ENCODE data around the gene PGRMC1.
"Not testable (repeated sequence)": the region's sequence is repeated elsewhere in the genome, so short reads cannot be mapped to it uniquely, and the experiment has no call there.

Gene PGRMC1

DNA sequence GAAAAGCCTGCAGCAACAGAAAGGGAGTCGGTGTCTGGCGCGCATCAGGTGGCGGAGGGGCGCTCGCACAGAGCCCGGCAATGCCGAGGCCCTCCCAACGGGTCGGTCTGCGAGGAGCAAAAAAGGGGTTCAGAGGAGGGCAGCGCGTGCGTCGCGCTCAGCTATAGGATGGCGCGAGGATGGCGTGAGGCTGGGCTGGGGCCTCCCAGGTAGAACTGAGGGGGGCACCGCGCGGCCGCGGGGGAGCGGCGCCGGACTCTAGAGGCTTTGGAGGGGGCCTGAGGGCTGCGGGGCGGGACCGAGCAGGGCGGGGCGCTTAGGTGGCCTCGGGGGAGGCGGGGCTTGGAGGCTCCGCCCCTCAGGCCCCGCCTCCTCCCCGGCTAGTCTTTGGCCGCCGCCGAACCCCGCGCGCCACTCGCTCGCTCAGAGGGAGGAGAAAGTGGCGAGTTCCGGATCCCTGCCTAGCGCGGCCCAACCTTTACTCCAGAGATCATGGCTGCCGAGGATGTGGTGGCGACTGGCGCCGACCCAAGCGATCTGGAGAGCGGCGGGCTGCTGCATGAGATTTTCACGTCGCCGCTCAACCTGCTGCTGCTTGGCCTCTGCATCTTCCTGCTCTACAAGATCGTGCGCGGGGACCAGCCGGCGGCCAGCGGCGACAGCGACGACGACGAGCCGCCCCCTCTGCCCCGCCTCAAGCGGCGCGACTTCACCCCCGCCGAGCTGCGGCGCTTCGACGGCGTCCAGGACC, at the start of gene PGRMC1:
Gene PGRMC1, plus strand, starts transcription at position 414 of the 751 bp plus-strand sequence. Its CDS starts 79 bp downstream, at position 493.
- DNase-seq (ENCODE audit: low spot score): peak; percentile 61

GRCh38 chrX:119186763-119187162, 49.3 kb upstream of the PGRMC1 start:
- no peak for DNase-seq (ENCODE audit: low spot score)

DNA sequence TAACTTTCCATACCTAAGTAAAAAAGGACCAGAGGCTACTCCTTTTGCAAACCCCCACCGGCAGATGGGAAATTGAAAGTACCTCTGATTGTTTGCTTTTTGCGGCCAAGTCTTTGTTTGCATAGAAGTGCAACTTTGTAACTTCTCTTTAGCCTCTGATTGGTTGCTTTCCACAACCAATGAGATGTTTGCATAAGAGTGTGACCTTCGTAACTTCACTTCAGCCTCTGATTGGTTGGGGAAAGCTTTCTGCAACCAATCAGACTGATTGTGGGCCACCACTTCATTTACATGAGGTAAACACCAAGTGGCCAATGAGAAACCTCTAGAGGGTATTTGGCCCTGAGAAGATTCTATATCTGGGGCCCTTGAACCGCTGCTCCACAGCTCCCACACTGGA, 48.8 kb upstream of the PGRMC1 start:
- no peak for DNase-seq (ENCODE audit: low spot score)

DNA sequence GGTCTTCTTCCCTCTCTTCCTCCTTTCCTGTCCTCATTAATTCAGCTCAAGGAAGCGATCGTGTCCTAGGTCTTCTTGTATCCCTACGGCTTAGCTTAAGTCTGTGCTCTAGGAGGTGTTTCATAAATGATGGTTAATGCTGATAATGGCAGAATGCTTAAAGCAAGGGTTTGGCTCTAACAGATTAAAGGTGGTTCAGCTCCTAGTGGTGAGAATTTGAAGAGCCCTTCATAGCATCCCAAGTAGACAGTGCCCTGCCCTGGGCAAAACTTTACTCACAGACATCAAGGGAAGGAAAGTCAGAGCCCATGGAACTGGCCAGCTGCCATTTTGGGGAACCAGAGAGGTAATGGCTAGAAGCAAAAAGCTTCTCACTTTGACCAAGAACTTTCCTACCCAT, 47.0 kb upstream of the PGRMC1 start:
- no peak for DNase-seq (ENCODE audit: low spot score)

- DNase-seq (ENCODE audit: low spot score): no peak
These were observed 46.5 kb upstream of the PGRMC1 start for GRCh38 chrX:119189595-119189994.

GRCh38 chrX:119190091-119190681, 45.9 kb upstream of the PGRMC1 start:
- DNase-seq (ENCODE audit: low spot score): no peak

DNA sequence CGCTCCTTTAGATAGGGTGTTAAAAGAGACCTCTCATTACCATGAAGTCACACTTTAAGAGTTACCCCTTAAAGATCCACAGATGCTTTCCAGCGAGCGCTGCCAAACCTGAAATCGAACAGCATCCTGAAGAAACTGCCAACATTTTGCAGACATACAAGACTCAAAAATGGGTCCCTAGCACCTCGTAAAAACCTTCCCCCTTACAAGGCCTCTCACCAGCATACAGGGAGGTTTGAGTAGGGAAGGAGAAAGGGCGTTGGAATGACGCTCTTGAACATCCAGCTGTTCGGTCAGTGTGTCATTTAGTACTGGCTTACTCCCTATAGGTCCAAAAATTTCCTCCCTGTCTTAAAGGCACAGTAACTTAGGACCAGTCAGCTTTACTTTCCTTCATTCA, 45.3 kb upstream of the PGRMC1 start:
- no peak for DNase-seq (ENCODE audit: low spot score)

- no peak for DNase-seq (ENCODE audit: low spot score)
These were observed 41.5 kb upstream of the PGRMC1 start for GRCh38 chrX:119194621-119195020.

DNA sequence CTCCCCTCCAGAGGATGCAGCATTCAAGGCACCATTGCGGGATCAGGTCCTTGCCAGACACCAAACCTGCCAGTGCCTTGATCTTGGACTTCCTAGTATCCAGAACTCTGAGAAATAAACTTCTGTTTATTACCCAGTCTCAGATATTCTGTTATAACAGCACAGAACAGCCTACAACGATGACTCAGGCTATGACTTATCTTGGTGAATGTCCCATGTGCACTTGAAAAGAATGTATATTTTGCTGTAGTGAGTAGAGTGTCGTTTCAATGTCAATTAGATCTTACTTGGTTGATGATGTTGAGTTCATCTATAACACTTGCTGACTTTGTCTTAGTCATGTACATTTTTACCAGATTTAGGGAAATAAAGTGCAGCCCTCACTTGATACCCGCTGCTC, 34.5 kb upstream of the PGRMC1 start:
- no peak for DNase-seq (ENCODE audit: low spot score)

GRCh38 chrX:119206203-119206602, 29.9 kb upstream of the PGRMC1 start:
- no peak for DNase-seq (ENCODE audit: low spot score)

DNA sequence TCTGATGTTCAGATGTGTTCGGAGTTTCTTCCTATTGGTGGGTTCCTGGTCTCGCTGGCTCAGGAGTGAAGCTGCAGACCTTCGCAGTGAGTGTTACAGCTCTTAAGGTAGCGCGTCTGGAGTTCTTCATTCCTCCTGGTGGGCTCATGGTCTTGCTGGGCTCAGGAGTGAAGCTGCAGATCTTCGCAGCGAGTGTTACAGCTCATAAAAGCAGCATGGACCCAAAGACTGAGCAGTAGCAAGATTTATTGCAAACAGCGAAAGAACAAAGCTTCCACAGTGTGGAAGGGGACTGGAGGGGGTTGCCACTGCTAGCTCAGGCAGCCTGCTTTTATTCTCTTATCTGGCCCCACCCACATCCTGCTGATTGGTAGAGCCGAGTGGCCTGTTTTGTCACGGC, 28.6 kb upstream of the PGRMC1 start:
- DNase-seq (ENCODE audit: low spot score): not testable (repeated sequence)

- DNase-seq (ENCODE audit: low spot score): no peak
These were observed 27.6 kb upstream of the PGRMC1 start for GRCh38 chrX:119208401-119209057.

GRCh38 chrX:119210931-119211648, 25.0 kb upstream of the PGRMC1 start:
- not testable (repeated sequence) for DNase-seq (ENCODE audit: low spot score)

GRCh38 chrX:119211649-119212014, 24.5 kb upstream of the PGRMC1 start:
- DNase-seq (ENCODE audit: low spot score): no peak

DNA sequence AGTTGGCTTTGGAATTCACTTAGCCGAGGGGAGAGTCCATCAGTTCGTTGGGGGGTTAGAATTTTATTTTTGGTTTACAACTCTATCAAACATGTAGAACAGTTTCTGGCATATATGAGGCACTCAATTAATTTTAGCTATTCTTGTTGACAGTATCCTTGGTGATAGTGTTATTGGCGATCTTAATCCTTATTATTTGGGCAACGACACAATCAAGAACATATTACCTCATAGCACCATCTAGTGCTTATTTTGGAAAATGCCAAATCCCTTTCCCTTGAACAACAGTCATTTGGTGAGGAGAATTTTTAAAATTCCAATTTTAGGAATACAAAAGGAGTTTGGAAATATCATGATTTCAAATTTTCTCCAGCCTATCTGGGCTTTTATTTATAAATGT, 17.9 kb upstream of the PGRMC1 start:
- DNase-seq (ENCODE audit: low spot score): peak; percentile 26

DNA sequence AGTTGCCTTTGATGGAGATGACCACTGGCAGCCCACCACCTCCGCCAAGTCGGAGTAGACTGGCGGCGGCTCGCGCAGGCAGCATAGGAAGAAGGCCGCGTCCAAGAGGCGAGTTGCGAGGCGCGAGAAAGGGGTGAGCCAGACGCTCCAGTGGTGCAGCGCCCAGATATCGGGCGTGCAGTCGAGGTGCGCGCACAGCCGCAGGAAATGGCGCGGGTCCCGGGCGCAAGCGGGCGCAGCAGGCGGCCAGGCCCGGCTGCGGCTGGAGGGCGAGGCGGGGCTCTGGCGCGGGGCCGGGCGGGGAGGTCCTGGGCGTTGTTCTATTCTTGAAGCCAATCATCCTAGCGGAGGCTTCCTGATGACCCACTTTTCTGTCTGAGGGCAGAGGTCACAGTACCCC, 13.2 kb upstream of the PGRMC1 start:
- DNase-seq (ENCODE audit: low spot score): no peak

GRCh38 chrX:119223783-119224182, 12.3 kb upstream of the PGRMC1 start:
- DNase-seq (ENCODE audit: low spot score): no peak

DNA sequence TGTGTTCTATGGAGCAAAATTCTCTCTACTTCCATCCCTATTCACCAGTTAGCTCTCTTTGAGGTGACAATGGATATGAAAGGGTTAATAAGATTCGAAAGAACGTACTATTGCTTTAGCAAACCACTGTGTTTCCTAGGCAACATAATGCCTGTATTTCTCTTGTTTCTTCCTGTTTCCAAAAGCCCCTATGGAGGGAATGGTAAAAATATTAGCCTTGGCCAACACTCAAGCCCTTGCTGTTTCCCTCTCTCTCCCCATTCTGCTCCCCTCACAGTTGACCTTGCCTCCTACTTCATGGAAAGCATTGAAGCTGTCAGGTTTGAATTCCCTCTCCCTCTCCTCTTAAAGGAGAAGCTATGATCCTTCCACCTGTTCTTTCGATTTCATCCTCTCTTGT, 9.6 kb upstream of the PGRMC1 start:
- no peak for DNase-seq (ENCODE audit: low spot score)

DNA sequence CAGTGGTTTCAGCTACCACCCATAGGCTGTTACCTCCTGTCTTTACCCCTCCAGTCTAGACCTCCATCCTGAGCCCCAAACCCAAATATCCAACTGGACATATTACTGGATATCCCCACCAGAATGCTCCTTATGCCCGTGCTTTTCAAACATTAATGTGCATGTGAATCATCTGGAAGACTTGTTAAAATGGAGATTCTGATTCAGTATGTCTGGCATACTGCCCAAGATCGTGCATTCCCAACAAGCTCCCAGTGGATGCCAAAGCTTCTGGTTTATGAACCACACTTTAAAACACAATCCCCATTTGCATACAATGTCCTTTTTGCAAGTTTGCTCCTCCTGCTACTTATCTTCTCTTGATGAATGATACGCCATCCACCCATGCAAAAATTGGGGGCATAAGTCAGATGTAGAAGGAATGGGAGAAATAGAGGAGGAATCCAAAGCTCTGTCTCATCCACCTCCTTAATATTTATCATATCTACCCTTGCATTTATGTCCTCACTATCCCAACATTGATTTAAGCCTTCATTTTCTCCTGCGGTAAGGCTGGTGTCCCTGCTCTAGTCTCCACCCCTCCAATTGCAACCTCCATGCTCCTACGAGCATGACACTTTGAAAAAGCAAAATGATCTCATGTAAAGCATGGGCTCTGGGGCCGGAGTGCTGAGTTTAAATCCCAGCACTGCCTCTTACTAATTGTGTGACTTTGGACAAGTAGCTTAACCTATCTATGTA, 7.4 kb upstream of the PGRMC1 start:
- peak; percentile 21 for DNase-seq (ENCODE audit: low spot score)

DNA sequence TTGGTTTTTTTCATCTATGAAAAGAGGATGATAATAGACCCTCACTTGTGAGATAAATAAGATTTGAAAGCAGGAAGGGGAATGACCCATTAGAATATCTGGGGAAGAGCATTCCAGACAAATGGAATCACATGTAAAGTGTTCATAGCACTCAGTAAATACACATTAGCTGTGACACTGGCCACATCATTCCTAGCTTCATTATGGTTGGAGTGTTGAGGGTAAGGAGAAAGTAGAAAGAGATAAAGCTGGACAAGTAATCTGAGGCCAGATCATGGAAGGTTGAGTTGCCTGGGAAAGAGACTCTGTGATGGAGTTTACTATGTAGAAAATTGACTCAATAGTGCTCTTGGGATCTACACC, 6.9 kb upstream of the PGRMC1 start:
- DNase-seq (ENCODE audit: low spot score): no peak

- no peak for DNase-seq (ENCODE audit: low spot score)
These were observed 5.2 kb upstream of the PGRMC1 start for GRCh38 chrX:119230850-119231249.

DNA sequence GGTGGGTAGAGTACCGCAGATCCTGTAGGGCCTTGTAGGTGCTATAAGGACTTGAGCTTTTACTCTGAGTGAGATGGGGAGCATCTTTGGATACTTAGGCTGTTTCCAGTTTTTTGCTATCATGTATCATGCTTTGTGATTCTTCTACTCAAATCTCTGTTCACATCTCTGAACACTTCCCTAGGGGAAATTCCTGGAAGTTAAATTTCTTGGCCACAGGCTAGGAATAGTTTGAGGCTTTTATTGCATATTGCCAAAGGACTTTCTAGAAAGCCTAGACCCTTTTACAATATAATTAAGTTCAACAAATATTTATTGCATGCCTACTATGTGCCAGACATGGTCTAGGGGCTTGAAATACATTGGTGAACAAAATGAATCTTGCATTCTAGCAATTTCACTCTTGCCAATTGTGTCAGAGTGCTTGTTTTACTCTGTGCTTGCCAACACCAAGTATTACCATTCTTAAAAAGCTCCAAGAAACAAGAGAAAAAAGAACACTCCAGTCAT, 4.1 kb upstream of the PGRMC1 start:
- no peak for DNase-seq (ENCODE audit: low spot score)

Measured in hepatic stellate cell (primary cell).